ENCODE measurements around the gene NOS3. TPM values are rescaled to one million over a fixed set of nuclear protein-coding genes. Genes with fewer than 3 reads are reported as not detected.

Gene NOS3
- total and polyA plus RNA-seq, 9 of the 15 experiments (the other 6 are each of a cell fraction or from before 2014, with no cell fraction given), result 1.1 to 121 (median 23.6) TPM

DNA sequence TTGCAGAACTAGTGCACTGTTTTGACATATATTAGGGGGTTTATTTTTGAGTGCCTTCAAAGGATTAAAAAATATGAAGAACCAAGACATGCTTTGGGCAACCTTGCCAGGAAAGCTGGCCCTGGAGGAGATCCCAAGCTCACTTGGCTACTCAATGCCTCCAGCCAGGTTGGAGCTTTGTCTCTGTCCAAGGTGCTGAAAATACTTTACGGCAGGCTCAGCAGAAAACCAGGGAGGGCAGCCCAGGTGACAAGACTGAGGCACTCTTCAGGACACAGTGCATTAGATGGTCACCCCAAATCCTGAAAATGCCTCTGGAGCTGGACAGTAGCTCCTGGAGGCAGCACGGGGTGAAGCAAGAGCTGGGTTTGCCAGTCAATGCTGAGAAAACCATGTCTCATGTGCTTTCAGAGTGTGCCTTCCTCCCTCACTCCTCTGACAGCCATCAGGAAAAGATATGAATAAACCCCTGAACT, 6.9 kb upstream of the NOS3 start (continued):
- TF ChIP-seq, protein P1, sequence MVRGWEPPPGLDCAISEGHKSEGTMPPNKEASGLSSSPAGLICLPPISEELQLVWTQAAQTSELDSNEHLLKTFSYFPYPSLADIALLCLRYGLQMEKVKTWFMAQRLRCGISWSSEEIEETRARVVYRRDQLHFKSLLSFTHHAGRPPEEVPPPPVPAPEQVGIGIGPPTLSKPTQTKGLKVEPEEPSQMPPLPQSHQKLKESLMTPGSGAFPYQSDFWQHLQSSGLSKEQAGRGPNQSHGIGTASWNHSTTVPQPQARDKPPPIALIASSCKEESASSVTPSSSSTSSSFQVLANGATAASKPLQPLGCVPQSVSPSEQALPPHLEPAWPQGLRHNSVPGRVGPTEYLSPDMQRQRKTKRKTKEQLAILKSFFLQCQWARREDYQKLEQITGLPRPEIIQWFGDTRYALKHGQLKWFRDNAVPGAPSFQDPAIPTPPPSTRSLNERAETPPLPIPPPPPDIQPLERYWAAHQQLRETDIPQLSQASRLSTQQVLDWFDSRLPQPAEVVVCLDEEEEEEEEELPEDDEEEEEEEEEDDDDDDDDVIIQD (CRISPR knock-in tag; IDR thresholded peaks at IDR 0.05), result no peak
- TF ChIP-seq EHMT2 (IDR thresholded peaks at IDR 0.05), result peak; percentile 100
- TF ChIP-seq, protein P2, sequence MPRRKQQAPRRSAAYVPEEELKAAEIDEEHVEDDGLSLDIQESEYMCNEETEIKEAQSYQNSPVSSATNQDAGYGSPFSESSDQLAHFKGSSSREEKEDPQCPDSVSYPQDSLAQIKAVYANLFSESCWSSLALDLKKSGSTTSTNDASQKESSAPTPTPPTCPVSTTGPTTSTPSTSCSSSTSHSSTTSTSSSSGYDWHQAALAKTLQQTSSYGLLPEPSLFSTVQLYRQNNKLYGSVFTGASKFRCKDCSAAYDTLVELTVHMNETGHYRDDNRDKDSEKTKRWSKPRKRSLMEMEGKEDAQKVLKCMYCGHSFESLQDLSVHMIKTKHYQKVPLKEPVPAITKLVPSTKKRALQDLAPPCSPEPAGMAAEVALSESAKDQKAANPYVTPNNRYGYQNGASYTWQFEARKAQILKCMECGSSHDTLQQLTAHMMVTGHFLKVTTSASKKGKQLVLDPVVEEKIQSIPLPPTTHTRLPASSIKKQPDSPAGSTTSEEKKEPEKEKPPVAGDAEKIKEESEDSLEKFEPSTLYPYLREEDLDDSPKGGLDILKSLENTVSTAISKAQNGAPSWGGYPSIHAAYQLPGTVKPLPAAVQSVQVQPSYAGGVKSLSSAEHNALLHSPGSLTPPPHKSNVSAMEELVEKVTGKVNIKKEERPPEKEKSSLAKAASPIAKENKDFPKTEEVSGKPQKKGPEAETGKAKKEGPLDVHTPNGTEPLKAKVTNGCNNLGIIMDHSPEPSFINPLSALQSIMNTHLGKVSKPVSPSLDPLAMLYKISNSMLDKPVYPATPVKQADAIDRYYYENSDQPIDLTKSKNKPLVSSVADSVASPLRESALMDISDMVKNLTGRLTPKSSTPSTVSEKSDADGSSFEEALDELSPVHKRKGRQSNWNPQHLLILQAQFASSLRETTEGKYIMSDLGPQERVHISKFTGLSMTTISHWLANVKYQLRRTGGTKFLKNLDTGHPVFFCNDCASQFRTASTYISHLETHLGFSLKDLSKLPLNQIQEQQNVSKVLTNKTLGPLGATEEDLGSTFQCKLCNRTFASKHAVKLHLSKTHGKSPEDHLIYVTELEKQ (CRISPR knock-in tag; IDR thresholded peaks at IDR 0.05), result no peak
- TF ChIP-seq, protein P3, sequence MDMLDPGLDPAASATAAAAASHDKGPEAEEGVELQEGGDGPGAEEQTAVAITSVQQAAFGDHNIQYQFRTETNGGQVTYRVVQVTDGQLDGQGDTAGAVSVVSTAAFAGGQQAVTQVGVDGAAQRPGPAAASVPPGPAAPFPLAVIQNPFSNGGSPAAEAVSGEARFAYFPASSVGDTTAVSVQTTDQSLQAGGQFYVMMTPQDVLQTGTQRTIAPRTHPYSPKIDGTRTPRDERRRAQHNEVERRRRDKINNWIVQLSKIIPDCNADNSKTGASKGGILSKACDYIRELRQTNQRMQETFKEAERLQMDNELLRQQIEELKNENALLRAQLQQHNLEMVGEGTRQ (CRISPR knock-in tag; IDR thresholded peaks at IDR 0.05), result no peak
- no peak for TF ChIP-seq SRSF7 (optimal IDR thresholded peaks at IDR 0.05; ENCODE audit: low read depth, low read length)
- TF ChIP-seq, protein P4, sequence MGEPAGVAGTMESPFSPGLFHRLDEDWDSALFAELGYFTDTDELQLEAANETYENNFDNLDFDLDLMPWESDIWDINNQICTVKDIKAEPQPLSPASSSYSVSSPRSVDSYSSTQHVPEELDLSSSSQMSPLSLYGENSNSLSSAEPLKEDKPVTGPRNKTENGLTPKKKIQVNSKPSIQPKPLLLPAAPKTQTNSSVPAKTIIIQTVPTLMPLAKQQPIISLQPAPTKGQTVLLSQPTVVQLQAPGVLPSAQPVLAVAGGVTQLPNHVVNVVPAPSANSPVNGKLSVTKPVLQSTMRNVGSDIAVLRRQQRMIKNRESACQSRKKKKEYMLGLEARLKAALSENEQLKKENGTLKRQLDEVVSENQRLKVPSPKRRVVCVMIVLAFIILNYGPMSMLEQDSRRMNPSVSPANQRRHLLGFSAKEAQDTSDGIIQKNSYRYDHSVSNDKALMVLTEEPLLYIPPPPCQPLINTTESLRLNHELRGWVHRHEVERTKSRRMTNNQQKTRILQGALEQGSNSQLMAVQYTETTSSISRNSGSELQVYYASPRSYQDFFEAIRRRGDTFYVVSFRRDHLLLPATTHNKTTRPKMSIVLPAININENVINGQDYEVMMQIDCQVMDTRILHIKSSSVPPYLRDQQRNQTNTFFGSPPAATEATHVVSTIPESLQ (CRISPR knock-in tag; IDR thresholded peaks at IDR 0.05), result peak; percentile 89
- TF ChIP-seq LCOR (CRISPR knock-in tag; IDR thresholded peaks at IDR 0.05), result peak; percentile 69; the same call in 1 of the 2 replicates
- no peak for TF ChIP-seq SMARCA5 (IDR thresholded peaks at IDR 0.05)
- TF ChIP-seq, protein P5, sequence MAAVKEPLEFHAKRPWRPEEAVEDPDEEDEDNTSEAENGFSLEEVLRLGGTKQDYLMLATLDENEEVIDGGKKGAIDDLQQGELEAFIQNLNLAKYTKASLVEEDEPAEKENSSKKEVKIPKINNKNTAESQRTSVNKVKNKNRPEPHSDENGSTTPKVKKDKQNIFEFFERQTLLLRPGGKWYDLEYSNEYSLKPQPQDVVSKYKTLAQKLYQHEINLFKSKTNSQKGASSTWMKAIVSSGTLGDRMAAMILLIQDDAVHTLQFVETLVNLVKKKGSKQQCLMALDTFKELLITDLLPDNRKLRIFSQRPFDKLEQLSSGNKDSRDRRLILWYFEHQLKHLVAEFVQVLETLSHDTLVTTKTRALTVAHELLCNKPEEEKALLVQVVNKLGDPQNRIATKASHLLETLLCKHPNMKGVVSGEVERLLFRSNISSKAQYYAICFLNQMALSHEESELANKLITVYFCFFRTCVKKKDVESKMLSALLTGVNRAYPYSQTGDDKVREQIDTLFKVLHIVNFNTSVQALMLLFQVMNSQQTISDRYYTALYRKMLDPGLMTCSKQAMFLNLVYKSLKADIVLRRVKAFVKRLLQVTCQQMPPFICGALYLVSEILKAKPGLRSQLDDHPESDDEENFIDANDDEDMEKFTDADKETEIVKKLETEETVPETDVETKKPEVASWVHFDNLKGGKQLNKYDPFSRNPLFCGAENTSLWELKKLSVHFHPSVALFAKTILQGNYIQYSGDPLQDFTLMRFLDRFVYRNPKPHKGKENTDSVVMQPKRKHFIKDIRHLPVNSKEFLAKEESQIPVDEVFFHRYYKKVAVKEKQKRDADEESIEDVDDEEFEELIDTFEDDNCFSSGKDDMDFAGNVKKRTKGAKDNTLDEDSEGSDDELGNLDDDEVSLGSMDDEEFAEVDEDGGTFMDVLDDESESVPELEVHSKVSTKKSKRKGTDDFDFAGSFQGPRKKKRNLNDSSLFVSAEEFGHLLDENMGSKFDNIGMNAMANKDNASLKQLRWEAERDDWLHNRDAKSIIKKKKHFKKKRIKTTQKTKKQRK (IDR thresholded peaks at IDR 0.05; ENCODE audit: borderline replicate concordance, low read depth, low read length), result no peak
- TF ChIP-seq, protein P6, sequence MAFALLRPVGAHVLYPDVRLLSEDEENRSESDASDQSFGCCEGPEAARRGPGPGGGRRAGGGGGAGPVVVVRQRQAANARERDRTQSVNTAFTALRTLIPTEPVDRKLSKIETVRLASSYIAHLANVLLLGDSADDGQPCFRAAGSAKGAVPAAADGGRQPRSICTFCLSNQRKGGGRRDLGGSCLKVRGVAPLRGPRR (CRISPR knock-in tag; IDR thresholded peaks at IDR 0.05), result no peak; the same call in 1 of the 2 replicates

Measured in K562 (cell line).